ENCODE results near the gene ST8SIA2.

ST8SIA2 gene

DNA sequence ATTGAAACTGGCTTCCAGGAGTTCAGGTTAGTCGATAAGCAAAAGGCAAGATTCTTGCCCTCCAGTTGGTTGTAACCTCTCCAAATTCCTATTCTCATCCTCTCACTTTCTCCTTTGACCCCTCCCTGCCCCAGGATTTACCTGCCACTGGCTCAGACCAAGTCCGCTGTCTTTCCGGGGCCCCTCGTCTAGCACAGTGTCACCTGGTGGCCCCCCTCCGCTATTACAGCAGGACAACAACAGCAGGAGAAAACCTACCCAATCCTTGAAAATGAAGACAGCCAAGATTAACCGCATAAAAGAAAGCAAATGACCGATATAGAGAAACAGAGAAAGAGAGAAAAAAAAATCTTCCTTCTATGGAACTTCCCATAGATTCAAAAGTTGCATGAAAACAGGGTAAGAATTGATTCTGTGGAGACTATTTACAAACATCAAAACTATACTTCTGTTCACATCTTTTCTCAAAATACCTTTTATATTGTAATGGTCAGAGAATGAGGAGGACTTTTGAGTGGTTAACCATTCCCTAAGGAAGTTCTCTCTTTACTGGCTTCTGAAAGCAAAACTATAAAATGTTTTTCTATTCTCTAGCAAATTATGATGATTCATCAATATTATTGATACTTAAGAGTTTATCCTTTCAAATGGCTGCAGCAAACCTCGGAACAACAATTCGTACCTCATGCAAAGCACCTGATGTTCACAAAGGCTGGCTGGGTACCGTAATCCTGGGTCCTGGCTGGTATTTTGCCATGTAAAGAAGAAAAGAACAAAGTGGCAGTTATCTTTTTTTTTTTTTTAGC is 10.0 kb upstream of the ST8SIA2 start:
- peak; percentile 11 for DNase-seq (ENCODE audit: low read depth)
- no peak overlapping the region for H3K4me3 ChIP-seq (ENCODE audit: control insufficient read depth, low read depth, low read length)
- TF ChIP-seq, protein P1, sequence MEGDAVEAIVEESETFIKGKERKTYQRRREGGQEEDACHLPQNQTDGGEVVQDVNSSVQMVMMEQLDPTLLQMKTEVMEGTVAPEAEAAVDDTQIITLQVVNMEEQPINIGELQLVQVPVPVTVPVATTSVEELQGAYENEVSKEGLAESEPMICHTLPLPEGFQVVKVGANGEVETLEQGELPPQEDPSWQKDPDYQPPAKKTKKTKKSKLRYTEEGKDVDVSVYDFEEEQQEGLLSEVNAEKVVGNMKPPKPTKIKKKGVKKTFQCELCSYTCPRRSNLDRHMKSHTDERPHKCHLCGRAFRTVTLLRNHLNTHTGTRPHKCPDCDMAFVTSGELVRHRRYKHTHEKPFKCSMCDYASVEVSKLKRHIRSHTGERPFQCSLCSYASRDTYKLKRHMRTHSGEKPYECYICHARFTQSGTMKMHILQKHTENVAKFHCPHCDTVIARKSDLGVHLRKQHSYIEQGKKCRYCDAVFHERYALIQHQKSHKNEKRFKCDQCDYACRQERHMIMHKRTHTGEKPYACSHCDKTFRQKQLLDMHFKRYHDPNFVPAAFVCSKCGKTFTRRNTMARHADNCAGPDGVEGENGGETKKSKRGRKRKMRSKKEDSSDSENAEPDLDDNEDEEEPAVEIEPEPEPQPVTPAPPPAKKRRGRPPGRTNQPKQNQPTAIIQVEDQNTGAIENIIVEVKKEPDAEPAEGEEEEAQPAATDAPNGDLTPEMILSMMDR (conservative IDR thresholded peaks at IDR 0.05; ENCODE audit: control insufficient read depth, insufficient read depth, low read depth, low read length): peak; percentile 59

DNA sequence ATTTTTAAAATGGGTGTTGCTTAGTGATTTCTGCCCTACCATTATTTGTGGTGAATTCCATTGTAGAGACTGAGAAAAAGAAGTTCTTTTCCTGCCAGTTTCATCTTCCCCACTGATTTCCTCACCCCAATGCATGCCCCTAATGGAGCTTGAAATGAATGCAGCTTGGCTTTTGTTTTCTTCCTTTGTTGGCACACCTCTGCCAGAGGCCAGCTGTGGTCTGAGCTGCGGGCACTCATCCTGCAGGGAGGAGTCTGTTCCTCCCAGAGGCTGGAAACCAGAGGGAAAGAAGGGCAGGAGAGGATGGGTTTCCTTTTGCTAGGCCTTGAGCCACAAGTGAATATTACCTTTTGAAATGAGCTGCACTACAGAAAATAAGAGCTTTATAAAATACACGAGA is 9.3 kb upstream of the ST8SIA2 start:
- DNase-seq (ENCODE audit: low read depth): no peak
- H3K4me3 ChIP-seq (ENCODE audit: control insufficient read depth, low read depth, low read length): no peak overlapping the region
- TF ChIP-seq, protein P1 (conservative IDR thresholded peaks at IDR 0.05; ENCODE audit: control insufficient read depth, insufficient read depth, low read depth, low read length): no peak

DNA sequence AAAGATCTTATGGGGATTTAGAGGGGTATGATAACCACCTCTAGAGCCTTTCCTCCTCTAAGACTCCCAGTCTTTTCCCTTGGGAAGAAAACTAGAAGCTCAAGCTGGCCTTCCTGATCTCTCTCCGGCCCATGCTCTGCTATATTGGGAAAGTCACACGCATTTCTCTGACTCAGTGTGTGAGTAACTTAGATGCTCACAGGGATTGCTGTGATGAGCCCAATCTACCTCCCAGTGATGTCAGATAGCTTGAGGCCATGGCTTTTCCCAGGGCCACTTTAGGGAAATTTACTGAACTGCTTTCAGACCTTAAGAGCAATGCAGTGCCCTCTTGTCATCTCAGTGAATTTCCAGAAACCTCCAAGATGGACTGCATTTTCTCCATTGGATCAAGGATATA is 8.6 kb upstream of the ST8SIA2 start:
- no peak overlapping the region for H3K4me3 ChIP-seq (ENCODE audit: control insufficient read depth, low read depth, low read length)
- peak; percentile 59 for DNase-seq (ENCODE audit: low read depth)
- TF ChIP-seq, protein P1 (conservative IDR thresholded peaks at IDR 0.05; ENCODE audit: control insufficient read depth, insufficient read depth, low read depth, low read length): no peak

DNA sequence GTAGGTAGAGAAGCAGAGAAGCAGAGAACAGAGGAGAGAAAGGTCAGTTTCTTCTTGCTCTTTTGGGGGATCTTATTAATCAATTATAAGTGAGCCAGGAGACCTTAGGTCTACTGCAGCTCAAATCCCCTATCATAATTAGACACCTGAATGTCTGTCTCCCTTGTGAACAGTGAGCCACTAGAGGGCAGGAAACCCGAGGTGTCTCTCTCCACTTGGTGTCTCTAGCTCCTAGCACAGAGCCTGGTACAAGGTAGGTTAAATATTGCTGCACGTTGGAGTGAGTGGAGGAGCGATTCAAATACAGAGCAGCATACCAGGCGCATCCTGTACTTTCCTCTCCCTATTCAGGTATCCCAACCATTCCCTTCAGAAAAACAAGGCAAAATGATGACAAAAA is 2.0 kb upstream of the ST8SIA2 start:
- H3K4me3 ChIP-seq (ENCODE audit: control insufficient read depth, low read depth, low read length): no peak overlapping the region
- DNase-seq (ENCODE audit: low read depth): peak; percentile 32
- TF ChIP-seq, protein P1 (conservative IDR thresholded peaks at IDR 0.05; ENCODE audit: control insufficient read depth, insufficient read depth, low read depth, low read length): peak; percentile 39

DNA sequence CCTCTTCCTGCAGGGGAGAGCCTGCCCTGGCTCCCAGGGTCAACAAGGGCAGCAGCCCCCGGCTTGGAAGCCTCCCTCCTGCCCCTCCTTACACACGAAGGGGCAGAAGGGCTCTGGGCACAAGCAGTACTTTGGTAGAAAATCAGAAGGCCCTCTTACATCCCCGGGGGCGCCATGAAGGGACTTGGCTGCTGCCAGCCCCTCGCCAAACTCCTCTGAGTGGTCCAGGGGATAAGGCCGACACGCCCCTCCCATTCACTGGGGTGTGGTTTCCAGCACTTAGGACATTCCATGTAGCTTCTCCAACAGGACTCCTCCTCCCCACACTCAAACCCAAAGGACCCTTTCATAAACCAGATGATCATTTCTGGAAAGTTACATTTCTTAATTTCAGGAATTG is 1.2 kb upstream of the ST8SIA2 start:
- H3K4me3 ChIP-seq (ENCODE audit: control insufficient read depth, low read depth, low read length): no peak overlapping the region
- TF ChIP-seq, protein P1 (conservative IDR thresholded peaks at IDR 0.05; ENCODE audit: control insufficient read depth, insufficient read depth, low read depth, low read length): no peak
- no peak for DNase-seq (ENCODE audit: low read depth)

DNA sequence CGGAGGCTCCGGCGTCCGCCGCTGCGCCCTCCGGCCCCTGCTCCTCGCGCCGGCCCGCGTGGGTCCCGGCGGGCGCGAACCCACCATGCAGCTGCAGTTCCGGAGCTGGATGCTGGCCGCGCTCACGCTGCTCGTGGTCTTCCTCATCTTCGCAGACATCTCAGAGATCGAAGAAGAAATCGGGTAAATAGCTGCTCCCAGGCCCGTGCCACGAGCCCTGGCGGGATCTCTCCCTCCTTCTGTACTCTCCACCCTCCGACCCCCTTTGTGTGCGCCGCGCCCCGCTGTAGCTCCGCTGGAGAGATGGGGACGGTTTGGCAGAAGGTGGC is 263 bp downstream of the ST8SIA2 start:
- no peak for DNase-seq (ENCODE audit: low read depth)
- TF ChIP-seq, protein P1 (conservative IDR thresholded peaks at IDR 0.05; ENCODE audit: control insufficient read depth, insufficient read depth, low read depth, low read length): no peak
- no peak overlapping the region for H3K4me3 ChIP-seq (ENCODE audit: control insufficient read depth, low read depth, low read length)

Measured in fibroblast of mammary gland (primary cell).